LNCAP (cell line): ENCODE results near the gene TMEM14A.

ENCODE experiments used
- TF ChIP-seq, protein P1 (sequence below): fragments of 450-650 bp; IDR thresholded peaks from 2 replicates; pipeline ENCODE4 v1.5.1; 2017; ENCODE audit warnings: mild to moderate bottlenecking

The TMEM14A gene

DNA sequence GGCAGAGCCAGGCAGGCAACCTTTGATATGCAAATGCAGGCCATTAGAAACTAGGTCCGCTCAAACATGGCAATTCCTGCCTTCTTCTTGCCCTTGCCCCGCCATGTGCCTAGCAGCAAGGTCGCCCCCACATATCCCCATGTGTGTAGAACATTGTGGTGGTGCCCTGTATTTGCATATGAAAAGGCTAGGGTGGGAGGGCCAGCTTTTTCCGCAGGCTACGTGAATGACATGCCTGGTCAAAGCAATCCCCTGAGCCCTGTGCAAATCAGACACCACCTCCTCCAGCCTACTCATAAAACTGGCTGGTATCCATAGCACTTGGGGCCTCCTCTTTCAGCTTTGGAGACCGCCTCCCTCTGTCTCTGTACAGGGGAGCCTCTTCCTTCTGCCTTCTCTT lies 60.8 kb downstream of the TMEM14A start:
- TF ChIP-seq, protein P1, sequence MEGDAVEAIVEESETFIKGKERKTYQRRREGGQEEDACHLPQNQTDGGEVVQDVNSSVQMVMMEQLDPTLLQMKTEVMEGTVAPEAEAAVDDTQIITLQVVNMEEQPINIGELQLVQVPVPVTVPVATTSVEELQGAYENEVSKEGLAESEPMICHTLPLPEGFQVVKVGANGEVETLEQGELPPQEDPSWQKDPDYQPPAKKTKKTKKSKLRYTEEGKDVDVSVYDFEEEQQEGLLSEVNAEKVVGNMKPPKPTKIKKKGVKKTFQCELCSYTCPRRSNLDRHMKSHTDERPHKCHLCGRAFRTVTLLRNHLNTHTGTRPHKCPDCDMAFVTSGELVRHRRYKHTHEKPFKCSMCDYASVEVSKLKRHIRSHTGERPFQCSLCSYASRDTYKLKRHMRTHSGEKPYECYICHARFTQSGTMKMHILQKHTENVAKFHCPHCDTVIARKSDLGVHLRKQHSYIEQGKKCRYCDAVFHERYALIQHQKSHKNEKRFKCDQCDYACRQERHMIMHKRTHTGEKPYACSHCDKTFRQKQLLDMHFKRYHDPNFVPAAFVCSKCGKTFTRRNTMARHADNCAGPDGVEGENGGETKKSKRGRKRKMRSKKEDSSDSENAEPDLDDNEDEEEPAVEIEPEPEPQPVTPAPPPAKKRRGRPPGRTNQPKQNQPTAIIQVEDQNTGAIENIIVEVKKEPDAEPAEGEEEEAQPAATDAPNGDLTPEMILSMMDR: no peak

DNA sequence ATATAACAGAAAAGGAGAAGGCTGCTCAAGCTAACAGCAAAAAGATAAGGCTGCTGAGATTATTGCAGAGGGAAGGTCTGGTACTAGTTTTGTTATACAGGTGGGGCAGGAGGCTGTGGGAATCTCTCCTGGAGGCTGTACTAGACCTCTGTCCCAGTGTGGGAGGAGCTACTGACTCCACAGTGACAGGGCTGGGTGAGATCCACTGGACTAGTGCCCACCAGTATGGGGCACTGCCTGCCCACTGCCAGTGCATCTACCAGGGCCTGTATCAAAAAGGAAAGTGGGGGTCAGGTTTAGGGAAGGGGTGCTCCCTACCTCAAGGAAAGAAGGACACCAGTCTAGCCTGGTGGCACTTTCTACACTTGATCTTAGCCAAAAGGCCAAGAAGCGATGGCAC lies 62.3 kb downstream of the TMEM14A start:
- TF ChIP-seq, protein P1: no peak

DNA sequence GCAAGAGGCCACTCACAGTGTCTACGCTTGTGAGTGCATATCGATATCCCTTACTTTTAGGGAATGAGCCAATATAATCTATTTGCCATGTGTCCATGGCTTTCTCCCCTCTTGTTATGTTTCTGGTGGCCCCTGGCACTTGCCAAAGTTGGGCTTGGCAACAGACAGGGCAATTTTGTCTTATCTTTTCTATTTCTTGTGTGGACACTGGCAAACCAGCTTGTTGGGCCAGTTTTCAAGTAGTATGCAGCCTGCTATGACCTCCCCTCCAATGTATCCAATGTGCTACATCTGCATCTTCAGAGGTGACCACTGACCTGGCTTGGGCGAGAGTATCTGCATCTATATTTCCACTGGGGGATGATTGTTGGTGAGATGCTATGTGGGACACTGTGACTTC lies 63.2 kb downstream of the TMEM14A start:
- TF ChIP-seq, protein P1: no peak

DNA sequence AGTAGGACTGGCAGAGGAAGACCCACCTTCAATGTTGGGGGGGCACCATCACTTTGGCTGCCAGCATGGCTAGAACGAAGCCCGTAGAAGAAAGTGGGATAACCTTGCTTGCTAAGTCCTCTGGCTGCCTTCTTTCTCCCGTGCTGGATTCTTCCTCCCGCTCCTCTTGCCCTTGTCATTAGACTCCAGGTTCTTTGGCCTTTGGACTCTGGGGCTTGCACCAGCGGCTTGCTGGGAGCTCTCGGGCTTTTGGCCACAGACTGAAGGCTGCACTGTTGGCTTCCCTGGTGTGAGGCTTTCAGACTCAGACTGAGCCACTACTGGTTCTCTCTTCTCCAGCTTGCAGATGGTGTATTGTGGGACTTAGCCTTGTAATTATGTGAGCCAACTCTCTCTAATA lies 64.2 kb downstream of the TMEM14A start:
- TF ChIP-seq, protein P1: no peak

DNA sequence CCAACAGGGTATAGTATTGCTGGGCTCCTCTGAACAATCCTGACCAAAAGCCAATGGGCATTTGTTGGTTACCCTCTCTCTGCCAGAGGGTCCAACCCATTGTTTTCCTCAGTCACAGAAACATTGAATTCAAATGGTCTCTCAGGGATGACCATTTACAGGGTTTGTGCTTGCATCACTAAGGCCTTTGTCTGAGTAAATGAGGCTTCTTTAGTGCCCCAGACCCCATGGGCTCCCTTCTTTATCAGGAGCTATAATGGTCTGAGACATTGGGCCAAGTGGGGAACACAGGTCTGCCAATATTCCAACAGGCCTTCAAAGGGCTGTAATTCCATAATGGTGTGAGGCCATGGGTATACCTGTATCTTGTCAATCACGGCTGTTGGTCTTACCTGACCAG lies 65.2 kb downstream of the TMEM14A start:
- TF ChIP-seq, protein P1: no peak
